Cardiac septum (tissue), 1 donor: ENCODE measurements around the gene CPB1. TPM values are rescaled to one million over a fixed set of nuclear protein-coding genes. Genes with fewer than 3 reads are reported as not detected.

Source experiments
- DNase-seq: peaks from one replicate; pipeline ENCODE4 v3.0.0-alpha.2; 2020; ENCODE audit warnings: low spot score
- intact Hi-C: fragments of 100-400 bp; cut with DNase I; formaldehyde crosslinking; loops from one replicate; pipeline ENCODE4 v1.14.0; 2022
- total RNA-seq: library from RNA; stranded (reverse); fragmentation: NEBNext Ultra II Directional; extraction: Animal tissue kit (Norgen Biotek cat#: 25700); gene quantifications from one replicate; pipeline ENCODE4 v1.2.1, GENCODE V29; 2021
- donor health status: DM: no; HTN: no; CAD: no.

Gene CPB1
- total RNA-seq, 1 donor from 2014 or later = not detected

- DNase-seq = no peak
These were observed 602 bp downstream of the CPB1 start for GRCh38 chr3:148828136-148828690.

GRCh38 chr3:148829926-148830325 is 2.3 kb downstream of the CPB1 start:
- DNase-seq = no peak
- intact Hi-C loops = no loop called here

More at GRCh38 chr3:148828136-148828690, 602 bp downstream of the CPB1 start:
- intact Hi-C loops = no loop called here

- DNase-seq = no peak
- intact Hi-C loops = no loop called here
These were observed 5.6 kb downstream of the CPB1 start for GRCh38 chr3:148833223-148833622.

GRCh38 chr3:148839805-148840204 is 12.2 kb downstream of the CPB1 start:
- intact Hi-C loops = no loop called here
- DNase-seq = no peak

GRCh38 chr3:148840451-148840850 is 12.8 kb downstream of the CPB1 start:
- no peak for DNase-seq
- intact Hi-C loops = no loop called here

- intact Hi-C loops = no loop called here
- DNase-seq = no peak
These were observed 18.3 kb downstream of the CPB1 start for GRCh38 chr3:148845756-148846395.

GRCh38 chr3:148847351-148847750 is 19.7 kb downstream of the CPB1 start:
- intact Hi-C loops = no loop called here
- no peak for DNase-seq

GRCh38 chr3:148848410-148848809 is 20.8 kb downstream of the CPB1 start:
- no peak for DNase-seq
- intact Hi-C loops = no loop called here

GRCh38 chr3:148852271-148852992 is 24.8 kb downstream of the CPB1 start:
- intact Hi-C loops = no loop called here
- no peak for DNase-seq

GRCh38 chr3:148853076-148853475 is 25.5 kb downstream of the CPB1 start:
- intact Hi-C loops = no loop called here
- DNase-seq = no peak

GRCh38 chr3:148854061-148854460 is 26.4 kb downstream of the CPB1 start:
- no peak for DNase-seq
- intact Hi-C loops = no loop called here

GRCh38 chr3:148856384-148856783 is 28.8 kb downstream of the CPB1 start:
- no peak for DNase-seq
- intact Hi-C loops = no loop called here

GRCh38 chr3:148857316-148857715 is 29.7 kb downstream of the CPB1 start:
- DNase-seq = no peak
- intact Hi-C loops = no loop called here

- no peak for DNase-seq
- intact Hi-C loops = loop anchor here (2.0 kb wide), 1 partner anchor 85 kb away; no protein-coding TSS in a partner anchor
These were observed 33.8 kb downstream of the CPB1 start for GRCh38 chr3:148861277-148861869.

GRCh38 chr3:148863297-148863696 is 35.7 kb downstream of the CPB1 start:
- intact Hi-C loops = no loop called here
- DNase-seq = no peak

- no peak for DNase-seq
- intact Hi-C loops = no loop called here
These were observed 36.2 kb downstream of the CPB1 start for GRCh38 chr3:148863814-148864213.

- intact Hi-C loops = no loop called here
- DNase-seq = no peak
These were observed 37.4 kb downstream of the CPB1 start, which contains the start of gene CPA3 for GRCh38 chr3:148865049-148865448. TSS of gene CPA3 (plus strand) at chr3:148865296. CDS start at chr3:148865308, 12 bp downstream.

- intact Hi-C loops = no loop called here
These were observed 38.6 kb downstream of the CPB1 start for GRCh38 chr3:148866261-148866660.

GRCh38 chr3:148873270-148873927 is 45.8 kb downstream of the CPB1 start:
- intact Hi-C loops = no loop called here
- no peak for DNase-seq

More at GRCh38 chr3:148866261-148866660, 38.6 kb downstream of the CPB1 start:
- no peak for DNase-seq

- intact Hi-C loops = no loop called here
- DNase-seq = no peak
These were observed 46.4 kb downstream of the CPB1 start for GRCh38 chr3:148873977-148874376.
